K562 (cell line): ENCODE results near the gene PRDM16. TPM values are rescaled to one million over a fixed set of nuclear protein-coding genes. Genes with fewer than 3 reads are reported as not detected.

Experiments
- ATAC-seq: fragments of 200-7000 bp; cut with Tn5 transposase; 3 replicates; pipeline ENCODE4 v1.9.1; 2020; ENCODE audit warnings: moderate library complexity
- BruUV-seq: library from RNA; stranded (reverse); fragments of 400-500 nt; replicated peaks from 2 replicates; lab custom pipeline; 2021; lab: Mats Ljungman, UMichigan
- CTCF ChIA-PET: fragments of 300-600 bp; formaldehyde crosslinking; extraction: SDS; loops from one replicate; lab custom pipeline; 2021; ENCODE audit warnings: low intra/inter-chr PET ratio; lab: Yijun Ruan, JAX
- POLR2A ChIA-PET: fragments of 300-600, 350-650 bp; sonication (Branson Sonifier 250); formaldehyde crosslinking; extraction: SDS; loops from one replicate; lab custom pipeline; 2021; ENCODE audit warnings: antibody characterized with exemption, inconsistent platforms; lab: Yijun Ruan, JAX
- DNase-seq, 4 experiments: peaks; one replicate each; pipeline versions ENCODE4 v3.0.0 to v3.0.0-alpha.2; 2011 to 2018; ENCODE audit warnings: low spot score in 3 of 4, mixed read lengths in 3 of 4; ENCODE audit errors: extremely low read depth in 1 of 4
- FAIRE-seq: peaks from 2 replicates; lab custom pipeline; 2011; peaks lifted over from hg19 to GRCh38; lab: Jason Lieb, UNC
- H2AFZ ChIP-seq: 2 replicates; pipeline ENCODE4 v1.6.0; 2011; ENCODE audit warnings: low read depth, low read length, control low read depth, inconsistent platforms
- H3K27ac ChIP-seq: fragments of 200-600 bp; 3 replicates; pipeline ENCODE4 v1.8.0; 2011; ENCODE audit warnings: low read depth, mild to moderate bottlenecking, control low read depth, inconsistent platforms, low read length, moderate library complexity, mixed read lengths; ENCODE audit errors: extremely low read depth
- H3K27me3 ChIP-seq, 2 experiments: fragments of 300-600 bp in 1 of 2; 2 replicates in 1 of 2; 3 replicates in 1 of 2; pipeline versions ENCODE4 v1.6.0 to v1.8.0; 2011; ENCODE audit warnings: inconsistent platforms in 2 of 2, low read length in 2 of 2, mild to moderate bottlenecking in 1 of 2, mixed read lengths in 1 of 2, moderate library complexity in 1 of 2; ENCODE audit not compliant: control insufficient read depth in 2 of 2, insufficient read depth in 2 of 2
- H3K36me3 ChIP-seq: fragments of 300-600 bp; 3 replicates; pipeline ENCODE4 v1.8.0; 2011; ENCODE audit warnings: mild to moderate bottlenecking, low read length, inconsistent platforms; ENCODE audit not compliant: control insufficient read depth, insufficient read depth
- H3K4me1 ChIP-seq, 2 experiments: fragments of 200-600 bp in 1 of 2; replicated peaks in 1 of 2; 2 replicates in 1 of 2; 3 replicates in 1 of 2; pipeline versions ENCODE4 v1.5.1 to v1.8.0; 2011; ENCODE audit warnings: inconsistent platforms in 2 of 2, low read length in 2 of 2, mild to moderate bottlenecking in 1 of 2, mixed read lengths in 1 of 2, moderate library complexity in 1 of 2; ENCODE audit not compliant: control insufficient read depth in 2 of 2, insufficient read depth in 2 of 2
- H3K4me2 ChIP-seq: 2 replicates; pipeline ENCODE4 v1.6.1; 2011; ENCODE audit warnings: low read length, control low read depth, inconsistent platforms, mixed read lengths; ENCODE audit not compliant: insufficient read depth
- H3K4me3 ChIP-seq: fragments of 200-600 bp; sonication (generic), shearing (Covaris generic); 2 replicates; pipeline ENCODE4 v1.5.1; 2016; ENCODE audit warnings: control low read depth, inconsistent platforms
- H3K79me2 ChIP-seq: fragments of 200-600 bp; 3 replicates; pipeline ENCODE4 v1.8.0; 2011; ENCODE audit warnings: low read length, inconsistent platforms; ENCODE audit not compliant: control insufficient read depth, insufficient read depth
- H3K9ac ChIP-seq, 2 experiments: 2 replicates each; pipeline versions ENCODE4 v1.6.0 to v1.6.1; 2011; ENCODE audit warnings: low read depth in 2 of 2, low read length in 2 of 2, control low read depth in 1 of 2, inconsistent platforms in 1 of 2, mild to moderate bottlenecking in 1 of 2, mixed read lengths in 1 of 2; ENCODE audit not compliant: insufficient read depth in 1 of 2
- H3K9me1 ChIP-seq: one replicate; pipeline ENCODE4 v1.6.0; 2011; ENCODE audit warnings: inconsistent platforms, mild to moderate bottlenecking, low read length, moderate library complexity; ENCODE audit not compliant: control insufficient read depth, insufficient read depth
- H3K9me3 ChIP-seq: replicated peaks from 2 replicates; pipeline ENCODE4 v1.5.1; 2011; ENCODE audit warnings: low read depth, low read length, inconsistent platforms; ENCODE audit not compliant: control insufficient read depth, insufficient read depth
- H4K20me1 ChIP-seq: replicated peaks from 2 replicates; pipeline ENCODE4 v1.6.1; 2011; ENCODE audit warnings: low read length, inconsistent platforms, mixed read lengths; ENCODE audit not compliant: control insufficient read depth, insufficient read depth
- GABPB1 ChIP-seq: sonication (generic); formaldehyde crosslinking; IDR thresholded peaks from 2 replicates; pipeline ENCODE4 v1.8.0; 2022; ENCODE audit warnings: mild to moderate bottlenecking, missing genetic modification reagents
- HSF4 ChIP-seq: fragments of 250-450 bp; sonication (Bioruptor Pico); IDR thresholded peaks from 2 replicates; pipeline ENCODE4 v2.1.2; 2022; ENCODE audit warnings: mild to moderate bottlenecking, moderate library complexity, borderline replicate concordance
- IRF2 ChIP-seq: sonication (generic); formaldehyde crosslinking; IDR thresholded peaks from 2 replicates; pipeline ENCODE4 v1.8.1; 2022; ENCODE audit warnings: mild to moderate bottlenecking, missing genetic modification reagents
- PTRF ChIP-seq: fragments of 450-650 bp; IDR thresholded peaks from 2 replicates; pipeline ENCODE4 v1.6.1; 2016; ENCODE audit warnings: mild to moderate bottlenecking, missing genetic modification characterization, missing compliant biosample characterization
- ZNF175 ChIP-seq: fragments of 200-800 bp; sonication (Bioruptor generic); IDR thresholded peaks from 2 replicates; pipeline ENCODE4 v1.6.1; 2016; ENCODE audit warnings: low read depth, mild to moderate bottlenecking, missing genetic modification characterization, missing compliant biosample characterization
- ZNF41 ChIP-seq: fragments of 250-450 bp; sonication (Bioruptor Pico); conservative IDR thresholded peaks from 2 replicates; pipeline ENCODE4 v1.4.0; 2020; ENCODE audit warnings: mild to moderate bottlenecking
- ZNF668 ChIP-seq: fragments of 250-450 bp; sonication (Bioruptor Pico); IDR thresholded peaks from 2 replicates; pipeline ENCODE4 v1.8.0; 2022; ENCODE audit warnings: mild to moderate bottlenecking, inconsistent platforms
- WGBS: fragments of 100-300 bp; shearing (Covaris generic); methylation state at CpG from one replicate; pipeline ENCODE4 v1.1.6; 2016; ENCODE audit warnings: low coverage, mixed read lengths; ENCODE audit not compliant: insufficient coverage; ENCODE audit errors: missing lambda C conversion rate; 5-methylcytosine and 5-hydroxymethylcytosine counted together
- in situ Hi-C: fragments of 300-500 bp; cut with MboI; formaldehyde crosslinking; loops from 4 replicates; pipeline ENCODE4 v1.15.0; 2018; ENCODE audit warnings: inconsistent platforms, mixed read lengths
- intact Hi-C: fragments of 100-400 bp; cut with micrococcal nuclease; formaldehyde crosslinking; loops from 2 replicates; pipeline ENCODE4 v1.14.2; 2022
- polyA plus RNA-seq, 8 experiments: library from polyadenylated mRNA; depleted of rRNA in 4 of 8; stranded (reverse) in 5 of 8; unstranded in 3 of 8; fragments of >200 nt; fragmentation: Nextera tagmentation in 2 of 8; fragmentation: Illumina TruSeq in 1 of 8; extraction: Ambion mirVana in 2 of 8; extraction: Trizol in 1 of 8; gene quantifications; 2 replicates each; pipeline versions ENCODE4 v1.2.1 to v1.2.3, GENCODE V29; 2011 to 2014; ENCODE audit warnings: inconsistent platforms in 1 of 8, missing spikeins in 1 of 8
- total RNA-seq, 7 experiments: library from RNA; depleted of rRNA in 6 of 7; stranded (reverse); fragments of >200 nt in 6 of 7; fragmentation: Illumina TruSeq in 2 of 7; extraction: Trizol in 2 of 7; gene quantifications; 2 replicates each; pipeline versions ENCODE4 v1.2.1 to v1.2.3, GENCODE V29; 2011 to 2021; ENCODE audit warnings: low replicate concordance in 1 of 7

The PRDM16 gene
- total and polyA plus RNA-seq, 9 of the 15 experiments (the other 6 are each of a cell fraction or from before 2014, with no cell fraction given), result 0.10 to 0.27 TPM; not detected in 7

DNA sequence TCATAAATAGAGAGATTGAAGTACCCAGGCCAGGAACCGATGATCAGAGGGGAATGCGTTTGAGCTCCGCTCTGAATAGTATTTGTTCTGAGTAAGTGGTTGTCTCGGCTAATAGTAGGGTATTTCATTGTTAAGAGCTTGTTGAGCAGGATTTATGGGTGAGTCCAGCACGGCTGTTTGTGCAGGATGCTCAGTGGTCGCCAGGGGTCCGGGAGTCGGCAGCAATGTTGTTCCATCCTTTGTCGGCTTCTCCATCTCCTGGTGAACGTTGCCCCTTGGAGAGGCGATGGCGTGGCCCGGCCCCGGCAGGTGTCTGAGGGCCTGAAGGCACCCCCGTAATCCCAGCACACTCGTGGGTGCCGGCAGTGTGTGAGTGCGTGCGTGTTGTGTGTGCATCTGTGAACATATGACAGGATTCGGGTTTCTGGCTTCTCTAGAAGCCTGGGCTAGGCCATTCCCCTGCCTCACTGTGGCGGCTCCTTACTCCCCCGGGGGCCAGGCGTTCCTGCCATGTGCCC is 224.6 kb downstream of the PRDM16 start:
- Histone ChIP-seq H3K4me2 (no peak overlapping the region), H3K4me1 (peaks cover 0 to 3% of the 10 kb centered on the region in 2 experiments; a peak in 1 of 5 replicates)
- no peak for ATAC-seq

GRCh38 chr1:3294450-3294849 is 225.4 kb downstream of the PRDM16 start:
- Histone ChIP-seq H3K27me3 (peaks cover 62 to 92% of the 10 kb centered on the region in 2 experiments), H3K9me1 (no peaks in the 10 kb centered on the region), H4K20me1 (peaks cover 28% of the 10 kb centered on the region)
- DNase-seq, result no peak
- under 1% methylated on average over 13 of the region's 13 CpGs for WGBS
- intact Hi-C loops, result no loop called here
- TF ChIP-seq ZNF668 (CRISPR knock-in tag) (no peak), ZNF41 (no peak), PTRF (tag) (no peak), HSF4 (CRISPR knock-in tag) (no peak)
- TF ChIP-seq, all 486 proteins: peak for 0
- no peak overlapping the region for H2AFZ ChIP-seq
- H3K4me3 ChIP-seq, result no peak overlapping the region
- H3K27ac ChIP-seq, result no peak overlapping the region
- no TSS peak for BruUV-seq
- in situ Hi-C loops, result no loop called here
- ATAC-seq (no peak), FAIRE-seq (no peak)
- no peaks in the 10 kb centered on the region for H3K79me2 ChIP-seq
- H3K9me3 ChIP-seq, result no peaks in the 10 kb centered on the region
- no peak overlapping the region for H3K9ac ChIP-seq
- ChIA-PET CTCF (no interaction called here), POLR2A (no interaction called here)
- peaks cover 0 to 3% of the 10 kb centered on the region in 2 experiments; a peak in 1 of 5 replicates for H3K4me1 ChIP-seq
- H3K36me3 ChIP-seq, result no peaks in the 10 kb centered on the region
- no peak overlapping the region for H3K4me2 ChIP-seq

More for the DNA sequence above, 224.6 kb downstream of the PRDM16 start:
- BruUV-seq, result no TSS peak
- Histone ChIP-seq H4K20me1 (peaks cover 28% of the 10 kb centered on the region), H3K27me3 (peaks cover 58 to 89% of the 10 kb centered on the region in 2 experiments), H3K36me3 (no peaks in the 10 kb centered on the region), H2AFZ (no peak overlapping the region), H3K9me1 (no peaks in the 10 kb centered on the region), H3K27ac (no peak overlapping the region), H3K4me3 (no peak overlapping the region), H3K9me3 (no peaks in the 10 kb centered on the region), H3K9ac (no peak overlapping the region), H3K79me2 (no peaks in the 10 kb centered on the region)
- under 1% methylated on average over 23 of the region's 23 CpGs for WGBS
- CTCF ChIA-PET, result no interaction called here
- FAIRE-seq (no peak), DNase-seq (no peak)
- TF ChIP-seq GABPB1, result no peak
- TF ChIP-seq ZNF175 (CRISPR knock-in tag), result no peak
- no peak for TF ChIP-seq IRF2
- in situ Hi-C loops (no loop called here), intact Hi-C loops (no loop called here)
- POLR2A ChIA-PET, result interaction anchor here (0.8 kb wide), 1 partner anchor 314 kb away, joined by 3 read pairs; no protein-coding TSS in a partner anchor
